Peyer's patch (tissue), 4 donors: ENCODE measurements around the gene RESP18. TPM values are rescaled to one million over a fixed set of nuclear protein-coding genes. Genes with fewer than 3 reads are reported as not detected.
A peak's percentile ranks its signal among the peaks of the same experiment; 100 is the strongest.

Source experiments
- DNase-seq, 3 donors: peaks; one replicate each; pipeline ENCODE4 v3.0.0-alpha.2; 2017 to 2019
- H3K27ac ChIP-seq, 4 donors: fragments of 200-600 bp; sonication (generic); one replicate each; pipeline ENCODE4 v1.5.1; 2016 to 2019
- H3K27me3 ChIP-seq, 2 donors: fragments of 200-600 bp; sonication (generic); one replicate each; pipeline ENCODE4 v1.5.1; 2019
- H3K36me3 ChIP-seq, 3 donors: fragments of 200-600 bp; sonication (generic); one replicate each; pipeline ENCODE4 v1.5.1; 2016 to 2019
- H3K4me1 ChIP-seq, 4 donors: fragments of 200-600 bp; sonication (generic); one replicate each; pipeline ENCODE4 v1.5.1; 2016 to 2019
- H3K4me3 ChIP-seq, 4 donors: fragments of 200-600 bp; sonication (generic); 1 replicate in 3 of 4; 2 replicates in 1 of 4; pipeline ENCODE4 v1.5.1; 2016 to 2019; ENCODE audit warnings: mild to moderate bottlenecking in 1 of 4
- H3K9me3 ChIP-seq, 4 donors: fragments of 200-600 bp; sonication (generic); one replicate each; pipeline ENCODE4 v1.5.1; 2016 to 2019; ENCODE audit warnings: mild to moderate bottlenecking in 1 of 4
- POLR2A ChIP-seq, 2 donors: fragments of 450-650 bp; IDR thresholded peaks; one replicate each; pipeline ENCODE4 v1.5.1; 2017; ENCODE audit warnings: antibody characterized with exemption in 2 of 2, mild to moderate bottlenecking in 2 of 2, moderate library complexity in 2 of 2
- total RNA-seq, 4 donors: library from RNA; depleted of rRNA; stranded (reverse); fragments of >200 nt; gene quantifications; one replicate each; pipeline ENCODE4 v1.1.0, GENCODE V29; 2016
- TF ChIP-seq, protein P1 (sequence below), 6 experiments: fragments of 450-650 bp in 4 of 6; fragments of 200-600 bp in 2 of 6; sonication (generic) in 1 of 6; IDR thresholded peaks; one replicate each; pipeline ENCODE4 v1.5.1; 2017 to 2019; ENCODE audit warnings: antibody characterized with exemption in 6 of 6, mild to moderate bottlenecking in 3 of 6, moderate library complexity in 1 of 6

The RESP18 gene
- total RNA-seq, 4 donors from 2014 or later, result not detected

DNA sequence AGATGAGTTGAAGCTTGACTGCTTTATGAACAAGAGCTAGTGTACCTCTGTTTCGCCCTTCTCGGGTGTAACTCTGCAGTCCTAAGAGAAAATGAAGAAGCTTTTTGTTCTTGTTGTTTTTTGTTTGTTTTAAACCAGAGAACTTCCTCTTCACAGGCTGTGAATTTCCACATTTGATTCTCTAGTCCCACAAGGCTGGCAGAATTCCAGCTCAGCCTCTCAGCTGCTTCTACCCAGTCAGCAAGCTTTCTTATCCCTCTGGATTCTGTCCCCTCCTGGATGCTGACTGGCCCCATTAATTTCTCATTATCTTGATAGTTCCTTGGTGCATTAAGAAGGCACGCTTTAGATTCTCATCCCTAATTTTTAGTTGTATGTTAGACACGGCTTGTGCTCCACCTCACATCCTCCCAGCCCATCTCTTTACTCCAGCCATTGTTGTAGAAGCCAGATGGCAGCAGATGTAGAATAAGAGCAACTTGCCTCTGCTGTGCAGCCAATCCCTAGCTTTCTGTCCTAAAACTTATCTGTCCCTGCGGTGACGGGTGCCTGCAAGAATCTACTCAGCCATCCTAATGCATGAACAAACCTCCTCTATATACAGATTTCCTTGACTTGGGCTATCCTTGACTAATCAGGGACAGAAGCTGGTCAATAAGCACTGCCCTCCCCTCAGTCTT is 12.3 kb upstream of the RESP18 start:
- Histone ChIP-seq H3K36me3 (no peaks in the 10 kb centered on the region), H3K27ac (no peak overlapping the region), H3K4me3 (no peak overlapping the region), H3K9me3 (no peaks in the 10 kb centered on the region), H3K4me1 (no peaks in the 10 kb centered on the region), H3K27me3 (no peaks in the 10 kb centered on the region)
- no peak for TF ChIP-seq POLR2A (IDR thresholded peaks at IDR 0.05)
- TF ChIP-seq, protein P1, sequence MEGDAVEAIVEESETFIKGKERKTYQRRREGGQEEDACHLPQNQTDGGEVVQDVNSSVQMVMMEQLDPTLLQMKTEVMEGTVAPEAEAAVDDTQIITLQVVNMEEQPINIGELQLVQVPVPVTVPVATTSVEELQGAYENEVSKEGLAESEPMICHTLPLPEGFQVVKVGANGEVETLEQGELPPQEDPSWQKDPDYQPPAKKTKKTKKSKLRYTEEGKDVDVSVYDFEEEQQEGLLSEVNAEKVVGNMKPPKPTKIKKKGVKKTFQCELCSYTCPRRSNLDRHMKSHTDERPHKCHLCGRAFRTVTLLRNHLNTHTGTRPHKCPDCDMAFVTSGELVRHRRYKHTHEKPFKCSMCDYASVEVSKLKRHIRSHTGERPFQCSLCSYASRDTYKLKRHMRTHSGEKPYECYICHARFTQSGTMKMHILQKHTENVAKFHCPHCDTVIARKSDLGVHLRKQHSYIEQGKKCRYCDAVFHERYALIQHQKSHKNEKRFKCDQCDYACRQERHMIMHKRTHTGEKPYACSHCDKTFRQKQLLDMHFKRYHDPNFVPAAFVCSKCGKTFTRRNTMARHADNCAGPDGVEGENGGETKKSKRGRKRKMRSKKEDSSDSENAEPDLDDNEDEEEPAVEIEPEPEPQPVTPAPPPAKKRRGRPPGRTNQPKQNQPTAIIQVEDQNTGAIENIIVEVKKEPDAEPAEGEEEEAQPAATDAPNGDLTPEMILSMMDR (IDR thresholded peaks at IDR 0.05), result no peak
- DNase-seq, result peak in 2 of 3 donors; percentile 25 to 55

DNA sequence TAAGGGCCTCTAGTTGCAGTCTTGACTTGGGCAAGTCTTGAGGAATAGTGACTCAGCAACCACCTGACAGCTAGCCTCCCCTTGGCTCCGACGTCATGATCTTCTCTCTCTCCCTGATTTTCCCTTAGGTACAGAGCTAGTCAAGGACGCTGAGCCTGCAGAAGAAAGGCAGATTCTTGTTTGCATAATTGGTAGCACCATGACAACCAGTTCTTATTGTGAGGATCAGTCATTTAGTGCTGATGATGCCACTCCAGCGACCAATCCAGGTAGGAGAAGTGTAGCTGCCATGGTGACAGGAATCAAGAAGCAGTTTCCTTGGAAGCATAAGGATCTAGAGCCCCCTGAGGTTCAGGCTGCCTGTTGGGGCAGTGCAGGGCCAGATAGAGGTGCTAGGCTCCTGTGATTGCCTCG is 2.8 kb upstream of the RESP18 start:
- H3K27ac ChIP-seq, result no peak overlapping the region
- H3K4me3 ChIP-seq, result no peak overlapping the region
- peaks cover 0 to 5% of the 10 kb centered on the region in 2 donors for H3K27me3 ChIP-seq
- no peaks in the 10 kb centered on the region for H3K4me1 ChIP-seq
- H3K9me3 ChIP-seq, result peaks cover 0 to 8% (median 0%) of the 10 kb centered on the region in 4 donors
- TF ChIP-seq, protein P1 (IDR thresholded peaks at IDR 0.05), result no peak
- TF ChIP-seq POLR2A (IDR thresholded peaks at IDR 0.05), result no peak
- DNase-seq, result no peak
- no peaks in the 10 kb centered on the region for H3K36me3 ChIP-seq

DNA sequence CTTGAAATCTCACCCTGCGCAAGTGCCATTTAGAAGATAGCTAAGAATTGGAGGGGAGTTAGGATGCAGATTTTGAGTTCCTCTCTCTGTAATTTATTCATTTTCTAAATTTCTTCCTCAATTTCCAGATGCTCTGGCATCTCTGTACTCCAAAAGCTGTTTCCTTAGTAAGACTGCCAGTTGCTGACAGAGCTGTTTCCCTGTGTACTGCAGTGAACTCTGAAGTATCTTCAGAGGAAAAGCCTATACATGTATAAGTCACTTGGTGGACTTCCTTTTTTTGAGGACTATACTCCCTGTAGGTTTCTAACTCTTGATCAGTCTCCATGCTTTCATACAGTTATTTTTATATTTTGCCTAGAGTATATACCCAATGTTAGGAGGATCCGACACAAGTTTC is 1.5 kb upstream of the RESP18 start:
- H3K4me3 ChIP-seq, result no peak overlapping the region
- H3K36me3 ChIP-seq, result no peaks in the 10 kb centered on the region
- peaks cover 0 to 8% (median 0%) of the 10 kb centered on the region in 4 donors for H3K9me3 ChIP-seq
- peaks cover 0 to 5% of the 10 kb centered on the region in 2 donors for H3K27me3 ChIP-seq
- no peak for TF ChIP-seq POLR2A (IDR thresholded peaks at IDR 0.05)
- TF ChIP-seq, protein P1 (IDR thresholded peaks at IDR 0.05), result no peak
- H3K4me1 ChIP-seq, result no peaks in the 10 kb centered on the region
- no peak overlapping the region for H3K27ac ChIP-seq
- DNase-seq, result no peak

DNA sequence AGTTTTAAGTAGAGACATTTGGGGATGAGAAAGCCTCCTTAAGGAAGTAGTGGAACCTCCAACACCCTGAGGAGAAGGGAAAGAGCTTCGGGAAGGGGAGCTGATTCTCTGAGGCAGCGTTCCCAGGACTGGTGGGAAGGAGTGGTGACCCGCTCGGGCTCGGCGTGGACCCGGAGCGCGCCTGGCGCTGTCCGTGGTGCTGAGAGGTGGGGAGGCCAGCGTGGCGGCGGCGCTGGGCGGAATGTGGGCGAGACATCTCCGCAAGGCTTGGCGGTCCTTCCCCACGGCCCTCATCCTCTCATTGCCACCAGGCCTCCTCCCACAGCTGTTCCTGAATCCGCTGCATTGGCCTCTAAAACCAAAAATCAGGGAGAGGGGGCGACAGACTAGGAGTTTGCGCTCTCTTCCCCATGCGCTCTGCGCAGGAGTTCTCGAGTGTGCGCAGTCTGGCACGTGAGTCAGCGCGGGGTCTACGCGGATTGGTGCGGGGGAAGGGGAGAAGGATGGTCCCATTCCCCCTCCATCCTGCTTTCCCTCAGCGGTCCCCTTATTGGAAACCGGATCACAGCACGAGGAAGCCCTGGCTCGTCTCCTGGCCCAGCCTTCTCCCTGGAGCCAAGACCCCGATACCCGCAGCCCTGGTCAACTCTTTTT is 857 bp downstream of the RESP18 start:
- H3K4me1 ChIP-seq, result no peaks in the 10 kb centered on the region
- no peak overlapping the region for H3K27ac ChIP-seq
- no peak for TF ChIP-seq POLR2A (IDR thresholded peaks at IDR 0.05)
- TF ChIP-seq, protein P1 (IDR thresholded peaks at IDR 0.05), result no peak
- H3K9me3 ChIP-seq, result peaks cover 0 to 8% (median 0%) of the 10 kb centered on the region in 4 donors
- no peak for DNase-seq
- no peaks in the 10 kb centered on the region for H3K36me3 ChIP-seq
- H3K27me3 ChIP-seq, result peaks cover 0 to 5% of the 10 kb centered on the region in 2 donors
- no peak overlapping the region for H3K4me3 ChIP-seq

DNA sequence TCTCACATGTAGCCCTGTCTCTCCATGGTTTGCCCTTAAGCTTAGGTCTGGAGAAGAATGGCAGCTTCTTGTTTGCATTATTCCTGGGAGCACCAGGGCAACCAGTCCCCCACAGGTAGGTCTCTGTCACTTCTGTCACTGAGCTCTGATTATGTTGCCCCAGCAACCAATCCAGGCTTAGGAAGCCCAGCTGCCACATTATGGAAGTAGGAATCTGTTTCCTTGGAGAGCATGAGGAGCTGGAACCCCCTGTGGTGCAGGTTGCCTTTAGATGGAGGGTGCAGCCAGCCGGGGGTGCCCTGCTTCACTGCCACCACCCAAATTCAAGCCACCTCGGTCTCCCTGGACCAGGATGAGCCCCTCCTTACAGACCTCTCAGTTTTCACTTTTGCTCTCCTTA is 4.8 kb downstream of the RESP18 start:
- Histone ChIP-seq H3K4me1 (no peaks in the 10 kb centered on the region), H3K36me3 (no peaks in the 10 kb centered on the region), H3K27ac (no peak overlapping the region), H3K4me3 (no peak overlapping the region), H3K27me3 (peaks cover 0 to 5% of the 10 kb centered on the region in 2 donors), H3K9me3 (no peaks in the 10 kb centered on the region)
- TF ChIP-seq, protein P1 (IDR thresholded peaks at IDR 0.05), result no peak
- no peak for TF ChIP-seq POLR2A (IDR thresholded peaks at IDR 0.05)
- DNase-seq, result no peak
